ENCODE results near the gene ZNF444. TPM values are rescaled to one million over a fixed set of nuclear protein-coding genes. Genes with fewer than 3 reads are reported as not detected.
"Not testable (repeated sequence)": the region's sequence is repeated elsewhere in the genome, so short reads cannot be mapped to it uniquely, and the experiment has no call there.

The ZNF444 gene
- total RNA-seq, 2 donors from 2014 or later, result 62.0 to 105 TPM

DNA sequence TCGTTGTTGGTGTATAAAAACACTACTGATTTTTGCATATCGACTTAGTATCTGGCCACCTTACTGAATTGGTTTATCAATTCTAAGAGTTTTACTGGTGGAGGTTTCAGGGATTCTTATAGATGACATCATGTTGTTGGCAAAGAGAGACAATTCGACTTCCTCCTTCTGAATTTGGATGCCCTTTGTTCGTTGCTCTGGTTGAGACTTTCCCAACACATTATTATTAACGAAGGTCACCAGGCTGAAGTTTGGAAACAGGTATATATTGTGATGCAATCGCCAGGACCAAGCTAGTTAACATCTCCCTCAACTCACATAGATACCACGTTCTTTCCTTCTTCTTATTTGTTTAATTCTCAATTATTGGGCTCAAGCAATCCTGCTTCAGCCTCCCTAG is 58.6 kb downstream of the ZNF444 start:
- Histone ChIP-seq H3K9me3 (no peaks in the 10 kb centered on the region), H3K27me3 (replicated peaks; ENCODE audit: insufficient read depth) (no peaks in the 10 kb centered on the region), H3K36me3 (no peaks in the 10 kb centered on the region), H3K27ac (no peak overlapping the region), H3K4me3 (no peak overlapping the region), H3K4me1 (replicated peaks) (no peaks in the 10 kb centered on the region)
- intact Hi-C loops (cut with DNase I), result no loop called here
- TF ChIP-seq POLR2AphosphoS5 (IDR thresholded peaks at IDR 0.05) (no peak), POLR2A (IDR thresholded peaks at IDR 0.05) (no peak)
- TF ChIP-seq, protein P1, sequence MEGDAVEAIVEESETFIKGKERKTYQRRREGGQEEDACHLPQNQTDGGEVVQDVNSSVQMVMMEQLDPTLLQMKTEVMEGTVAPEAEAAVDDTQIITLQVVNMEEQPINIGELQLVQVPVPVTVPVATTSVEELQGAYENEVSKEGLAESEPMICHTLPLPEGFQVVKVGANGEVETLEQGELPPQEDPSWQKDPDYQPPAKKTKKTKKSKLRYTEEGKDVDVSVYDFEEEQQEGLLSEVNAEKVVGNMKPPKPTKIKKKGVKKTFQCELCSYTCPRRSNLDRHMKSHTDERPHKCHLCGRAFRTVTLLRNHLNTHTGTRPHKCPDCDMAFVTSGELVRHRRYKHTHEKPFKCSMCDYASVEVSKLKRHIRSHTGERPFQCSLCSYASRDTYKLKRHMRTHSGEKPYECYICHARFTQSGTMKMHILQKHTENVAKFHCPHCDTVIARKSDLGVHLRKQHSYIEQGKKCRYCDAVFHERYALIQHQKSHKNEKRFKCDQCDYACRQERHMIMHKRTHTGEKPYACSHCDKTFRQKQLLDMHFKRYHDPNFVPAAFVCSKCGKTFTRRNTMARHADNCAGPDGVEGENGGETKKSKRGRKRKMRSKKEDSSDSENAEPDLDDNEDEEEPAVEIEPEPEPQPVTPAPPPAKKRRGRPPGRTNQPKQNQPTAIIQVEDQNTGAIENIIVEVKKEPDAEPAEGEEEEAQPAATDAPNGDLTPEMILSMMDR (IDR thresholded peaks at IDR 0.05), result no peak
- WGBS, result 73% methylated on average over 7 of the region's 7 CpGs
- no peak for DNase-seq (ENCODE audit: low spot score)

DNA sequence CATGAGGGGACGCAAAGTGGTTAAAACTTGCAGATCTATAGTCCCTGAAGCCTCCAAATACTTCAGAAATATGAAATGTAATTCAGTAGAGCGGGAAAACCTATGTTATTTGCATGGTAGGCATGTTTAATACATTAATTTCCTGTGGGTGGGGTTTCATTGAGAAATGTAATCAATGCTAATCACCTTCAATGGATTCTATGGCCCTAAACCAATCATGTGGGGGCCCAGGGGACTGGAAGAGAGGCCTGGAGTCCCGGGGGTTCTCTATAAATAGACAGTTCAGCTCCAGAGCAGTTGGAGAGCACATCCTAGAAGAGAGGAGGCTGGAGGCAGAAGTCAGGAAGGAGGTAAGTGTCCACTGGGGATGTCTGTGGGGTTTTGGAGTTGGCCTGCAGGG is 60.9 kb downstream of the ZNF444 start, which contains the start of gene ZSCAN5C:
Gene ZSCAN5C, plus strand, starts transcription at position 301 of the 400 bp plus-strand sequence. CDS start 3,641 bp downstream, outside the sequence.
- intact Hi-C loops (cut with DNase I), result no loop called here
- no peaks in the 10 kb centered on the region for H3K4me1 ChIP-seq (replicated peaks)
- TF ChIP-seq POLR2AphosphoS5 (IDR thresholded peaks at IDR 0.05), result no peak
- TF ChIP-seq POLR2A (IDR thresholded peaks at IDR 0.05), result no peak
- TF ChIP-seq, protein P1 (IDR thresholded peaks at IDR 0.05), result no peak
- H3K9me3 ChIP-seq, result no peaks in the 10 kb centered on the region
- WGBS, result 63% methylated on average over 3 of the region's 3 CpGs
- no peak within 1 kb of the TSS for H3K4me3 ChIP-seq
- no peaks in the 10 kb centered on the region for H3K36me3 ChIP-seq
- H3K27me3 ChIP-seq (replicated peaks; ENCODE audit: insufficient read depth), result no peaks in the 10 kb centered on the region
- no peak for DNase-seq (ENCODE audit: low spot score)
- H3K27ac ChIP-seq, result no peak within 1 kb of the TSS

DNA sequence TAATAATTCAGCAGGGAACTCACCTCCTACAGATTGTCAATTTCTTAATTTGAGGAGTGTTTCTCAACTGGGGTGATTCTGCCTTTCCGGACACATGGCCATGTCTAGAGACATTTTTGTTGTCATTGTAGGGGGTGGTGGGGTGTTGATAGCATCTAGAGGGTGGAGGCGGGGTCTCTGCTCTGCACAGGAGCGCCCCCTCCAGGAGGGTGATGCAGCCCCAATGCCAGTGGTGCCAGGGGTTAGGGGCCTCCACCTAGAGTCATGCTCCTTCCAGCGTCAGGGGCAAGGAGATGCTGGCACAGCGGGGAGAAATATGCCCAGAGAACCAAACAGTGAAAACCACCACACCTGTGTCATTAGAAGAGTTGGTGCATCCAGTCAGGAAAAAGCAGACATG is 66.5 kb downstream of the ZNF444 start:
- DNase-seq (ENCODE audit: low spot score); H3K27me3 ChIP-seq (replicated peaks; ENCODE audit: insufficient read depth); H3K4me1 ChIP-seq (replicated peaks); H3K9me3 ChIP-seq; H3K4me3 ChIP-seq; intact Hi-C loops (cut with DNase I); H3K27ac ChIP-seq; H3K36me3 ChIP-seq: not testable (repeated sequence)
- WGBS, result 80% methylated on average over 5 of the region's 5 CpGs

- Histone ChIP-seq H3K9me3 (no peaks in the 10 kb centered on the region), H3K36me3 (no peaks in the 10 kb centered on the region), H3K4me3 (no peak overlapping the region), H3K4me1 (replicated peaks) (no peaks in the 10 kb centered on the region), H3K27me3 (replicated peaks; ENCODE audit: insufficient read depth) (no peaks in the 10 kb centered on the region), H3K27ac (no peak overlapping the region)
- WGBS, result 88% methylated on average over 12 of the region's 12 CpGs
- TF ChIP-seq POLR2A (IDR thresholded peaks at IDR 0.05), result no peak
- TF ChIP-seq POLR2AphosphoS5 (IDR thresholded peaks at IDR 0.05), result no peak
- TF ChIP-seq, protein P1 (IDR thresholded peaks at IDR 0.05), result no peak
- no peak for DNase-seq (ENCODE audit: low spot score)
- intact Hi-C loops (cut with DNase I), result no loop called here
These were observed 68.0 kb downstream of the ZNF444 start for GRCh38 chr19:56209091-56209490.

- H3K27me3 ChIP-seq (replicated peaks; ENCODE audit: insufficient read depth); intact Hi-C loops (cut with DNase I): not testable (repeated sequence)
These were observed 68.9 kb downstream of the ZNF444 start for GRCh38 chr19:56210036-56210435.

More at GRCh38 chr19:56210036-56210435, 68.9 kb downstream of the ZNF444 start:
- WGBS, result 86% methylated on average over 9 of the region's 9 CpGs
- DNase-seq (ENCODE audit: low spot score); H3K27ac ChIP-seq; H3K4me1 ChIP-seq (replicated peaks); H3K4me3 ChIP-seq; H3K9me3 ChIP-seq; H3K36me3 ChIP-seq: not testable (repeated sequence)

Small RNAs within 50 kb of the gene (small RNA-seq; reads per million reads assigned to genes)
- gene AC024580.2, result 0 reads per million in 2 donors
- gene RF00019, result 0 reads per million in 2 donors

Other genes starting within 250 kb of the ZNF444 start
- not detected for gene NLRP13, start 209.0 kb upstream of the ZNF444 start, total RNA-seq
- under 1 TPM; 0.05 to 0.51 TPM for gene NLRP8, start 193.5 kb upstream of the ZNF444 start, total RNA-seq
- under 1 TPM in 1 of 2 donors, not detected in 1; 0.34 TPM for gene NLRP5, start 154.5 kb upstream of the ZNF444 start, total RNA-seq
- gene ZNF787, start 20.0 kb upstream of the ZNF444 start, total RNA-seq, result 10 to 100 TPM; 28.2 to 47.5 TPM
- not detected for gene GALP, start 34.7 kb downstream of the ZNF444 start, total RNA-seq
- 1 to 10 TPM in 1 of 2 donors, not detected in 1; 1.9 TPM for gene ZSCAN5B, start 56.5 kb downstream of the ZNF444 start, total RNA-seq
- gene ZSCAN5C, start 61.0 kb downstream of the ZNF444 start, total RNA-seq, result not detected
- not detected for gene EDDM13, start 131.5 kb downstream of the ZNF444 start, total RNA-seq
- 10 to 100 TPM; 13.3 to 21.9 TPM for gene ZSCAN5A, start 173.6 kb downstream of the ZNF444 start, total RNA-seq

All from prostate gland (tissue), 2 donors.